GM12874 (cell line): ENCODE measurements around the gene RGS3.

Source experiments
- CTCF ChIP-seq: IDR thresholded peaks from 2 replicates; pipeline ENCODE4 v1.5.1; 2011; ENCODE audit warnings: low read depth, mild to moderate bottlenecking, control low read depth, low read length, moderate library complexity; ENCODE audit not compliant: insufficient read depth

The RGS3 gene

GRCh38 chr9:113632776-113633590, 169.5 kb downstream of the RGS3 start:
- TF ChIP-seq CTCF = no peak

GRCh38 chr9:113633782-113634595, 170.5 kb downstream of the RGS3 start:
- no peak for TF ChIP-seq CTCF

GRCh38 chr9:113634596-113635515, 171.3 kb downstream of the RGS3 start:
- no peak for TF ChIP-seq CTCF

GRCh38 chr9:113635586-113635985, 172.1 kb downstream of the RGS3 start:
- TF ChIP-seq CTCF = no peak

GRCh38 chr9:113636165-113636564, 172.6 kb downstream of the RGS3 start:
- no peak for TF ChIP-seq CTCF

- TF ChIP-seq CTCF = no peak
Observed at GRCh38 chr9:113636693-113637092, 173.2 kb downstream of the RGS3 start.

GRCh38 chr9:113638490-113638889, 175.0 kb downstream of the RGS3 start:
- no peak for TF ChIP-seq CTCF
